ENCODE measurements around the gene HMGB4.

DNA sequence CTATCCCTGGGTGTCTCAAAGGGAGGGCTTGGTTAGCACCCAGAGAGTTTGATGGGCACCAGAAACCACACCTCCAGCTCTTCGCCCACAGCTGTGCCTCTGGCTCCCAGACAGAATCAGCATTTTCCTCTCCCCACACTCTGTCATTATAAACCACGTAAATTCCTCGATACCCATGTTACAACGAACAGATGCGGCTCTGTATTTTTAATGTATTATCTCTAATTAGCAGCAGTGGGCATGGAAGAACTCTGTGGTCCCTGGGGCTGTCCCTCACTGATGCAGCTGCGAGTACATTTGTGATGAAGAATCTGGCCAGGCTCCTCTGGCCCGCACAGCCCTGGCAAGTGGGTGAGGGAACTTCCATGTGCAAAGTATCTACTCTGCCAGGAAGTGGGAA, 10.8 kb downstream of the HMGB4 start:
- TF ChIP-seq FOXM1 (IDR thresholded peaks at IDR 0.05; ENCODE audit: borderline replicate concordance, low read depth) = no peak
- no peak for TF ChIP-seq EP300 (IDR thresholded peaks at IDR 0.05; ENCODE audit: borderline replicate concordance)
- TF ChIP-seq RAD21 (IDR thresholded peaks at IDR 0.05; ENCODE audit: low read depth) = no peak
- no peak for TF ChIP-seq EGR1 (IDR thresholded peaks at IDR 0.05)
- TF ChIP-seq TEAD4 (IDR thresholded peaks at IDR 0.05) = no peak
- TF ChIP-seq TCF12 (IDR thresholded peaks at IDR 0.05; ENCODE audit: low read depth) = no peak
- TF ChIP-seq CEBPB (IDR thresholded peaks at IDR 0.05) = no peak
- TF ChIP-seq, protein P1, sequence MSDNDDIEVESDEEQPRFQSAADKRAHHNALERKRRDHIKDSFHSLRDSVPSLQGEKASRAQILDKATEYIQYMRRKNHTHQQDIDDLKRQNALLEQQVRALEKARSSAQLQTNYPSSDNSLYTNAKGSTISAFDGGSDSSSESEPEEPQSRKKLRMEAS (IDR thresholded peaks at IDR 0.05) = no peak
- no peak for TF ChIP-seq YY1 (IDR thresholded peaks at IDR 0.05; ENCODE audit: low read depth)

Measured in Ishikawa (cell line).